ENCODE data around the gene PNPLA7.
A peak's percentile ranks its signal among the peaks of the same experiment; 100 is the strongest.
"Not testable (repeated sequence)": the region's sequence is repeated elsewhere in the genome, so short reads cannot be mapped to it uniquely, and the experiment has no call there.

Gene PNPLA7

DNA sequence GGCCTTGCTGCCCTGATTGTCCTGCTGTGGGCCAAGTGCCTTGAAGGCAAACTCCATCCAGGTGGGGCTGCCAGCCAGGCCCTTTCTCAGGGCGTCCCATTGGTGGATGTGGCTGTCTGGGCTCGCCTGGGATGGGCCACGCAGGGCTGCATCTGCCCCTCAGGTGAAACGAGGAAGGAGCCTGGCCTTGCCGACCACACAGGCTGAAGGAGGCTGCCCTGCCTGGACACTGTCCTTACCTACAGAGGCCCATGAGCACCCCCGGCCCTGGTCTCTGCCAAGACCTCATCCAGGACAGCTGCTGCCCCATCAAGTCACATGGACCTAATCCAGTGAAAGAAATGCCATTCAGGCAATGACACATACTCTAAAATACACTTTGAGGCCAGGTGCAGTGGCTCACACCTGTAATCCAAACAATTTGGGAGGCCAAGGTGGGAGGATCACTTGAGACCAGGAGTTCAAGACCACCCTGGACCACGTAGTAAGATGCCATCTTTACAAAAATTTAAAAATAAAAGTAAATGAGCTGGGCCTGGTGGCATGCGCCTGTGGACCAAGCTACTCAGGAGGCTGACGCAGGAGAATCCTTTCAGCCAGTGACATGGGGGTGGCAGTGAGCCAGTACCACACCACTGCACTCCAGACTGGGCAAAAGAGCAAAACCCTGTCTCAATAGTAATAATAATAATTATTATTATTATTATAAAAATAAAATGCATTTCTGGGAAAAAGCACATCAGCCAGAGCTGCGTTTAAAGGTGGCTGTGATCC is 33.9 kb downstream of the PNPLA7 start:
- FAIRE-seq (no peak), DNase-seq (ENCODE audit: insufficient read length) (peak; percentile 13)
- TF ChIP-seq TAF1 (IDR thresholded peaks at IDR 0.05; ENCODE audit: borderline replicate concordance, low read depth, low read length) (no peak), POLR2AphosphoS5 (IDR thresholded peaks at IDR 0.05; ENCODE audit: low read depth, low read length) (no peak), POLR2A (IDR thresholded peaks at IDR 0.05; ENCODE audit: low read depth, low read length) (no peak)

DNA sequence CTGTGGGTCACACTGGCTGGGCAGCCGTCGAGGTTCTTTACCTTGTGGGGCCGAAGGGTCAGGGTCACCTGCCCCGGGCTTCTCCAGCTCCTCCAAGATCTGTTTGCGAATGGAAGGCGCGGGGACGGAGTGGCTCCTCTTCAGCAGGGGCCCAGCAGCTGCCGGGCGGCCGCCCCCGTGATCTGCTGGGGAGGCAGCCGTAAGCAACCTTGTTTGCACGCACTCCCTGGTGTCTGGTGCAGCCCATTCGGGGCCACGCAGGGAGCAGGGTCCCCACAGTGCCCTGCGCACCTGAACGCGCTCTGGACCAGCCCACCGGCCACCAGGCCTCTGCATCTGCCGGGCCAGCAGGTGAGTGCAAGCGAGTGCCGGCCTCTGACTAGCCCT is 34.9 kb downstream of the PNPLA7 start:
- FAIRE-seq, result no peak
- DNase-seq (ENCODE audit: insufficient read length), result no peak
- no peak for TF ChIP-seq POLR2A (IDR thresholded peaks at IDR 0.05; ENCODE audit: low read depth, low read length)

DNA sequence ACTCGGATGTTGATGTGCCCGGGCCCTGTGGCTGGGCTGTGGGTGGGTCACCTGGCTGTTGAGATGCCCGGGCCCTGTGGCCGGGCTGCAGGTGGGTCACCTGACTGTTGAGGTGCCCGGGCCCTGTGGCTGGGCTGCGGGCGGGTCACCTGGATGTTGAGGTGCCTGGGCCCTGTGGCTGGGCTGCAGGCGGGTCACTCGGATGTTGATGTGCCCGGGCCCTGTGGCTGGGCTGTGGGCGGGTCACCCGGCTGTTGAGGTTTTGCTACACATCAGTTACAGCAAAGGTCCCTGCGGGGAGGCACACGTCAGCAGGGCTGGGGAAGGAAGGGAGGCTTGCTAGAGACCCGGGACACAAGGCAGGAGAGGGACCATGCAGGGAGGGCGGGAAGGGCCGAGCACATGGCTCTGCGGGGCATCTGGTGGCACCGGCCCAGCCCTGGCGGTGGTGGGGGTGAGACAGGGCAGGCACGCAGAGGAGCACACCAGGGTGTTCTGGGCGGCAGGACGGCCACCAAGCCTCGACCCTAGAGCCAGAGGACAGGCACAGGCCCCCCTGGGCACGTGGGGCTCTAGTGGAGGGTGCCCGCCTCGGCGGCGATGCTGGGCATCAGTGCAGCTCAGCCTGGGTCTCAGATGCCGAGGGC is 35.4 kb downstream of the PNPLA7 start:
- TF ChIP-seq POLR2AphosphoS5 (IDR thresholded peaks at IDR 0.05; ENCODE audit: low read depth, low read length) (no peak), POLR2A (IDR thresholded peaks at IDR 0.05; ENCODE audit: low read depth, low read length) (no peak), TAF1 (IDR thresholded peaks at IDR 0.05; ENCODE audit: borderline replicate concordance, low read depth, low read length) (no peak)
- no peak for FAIRE-seq
- DNase-seq (ENCODE audit: insufficient read length), result peak; percentile 15

DNA sequence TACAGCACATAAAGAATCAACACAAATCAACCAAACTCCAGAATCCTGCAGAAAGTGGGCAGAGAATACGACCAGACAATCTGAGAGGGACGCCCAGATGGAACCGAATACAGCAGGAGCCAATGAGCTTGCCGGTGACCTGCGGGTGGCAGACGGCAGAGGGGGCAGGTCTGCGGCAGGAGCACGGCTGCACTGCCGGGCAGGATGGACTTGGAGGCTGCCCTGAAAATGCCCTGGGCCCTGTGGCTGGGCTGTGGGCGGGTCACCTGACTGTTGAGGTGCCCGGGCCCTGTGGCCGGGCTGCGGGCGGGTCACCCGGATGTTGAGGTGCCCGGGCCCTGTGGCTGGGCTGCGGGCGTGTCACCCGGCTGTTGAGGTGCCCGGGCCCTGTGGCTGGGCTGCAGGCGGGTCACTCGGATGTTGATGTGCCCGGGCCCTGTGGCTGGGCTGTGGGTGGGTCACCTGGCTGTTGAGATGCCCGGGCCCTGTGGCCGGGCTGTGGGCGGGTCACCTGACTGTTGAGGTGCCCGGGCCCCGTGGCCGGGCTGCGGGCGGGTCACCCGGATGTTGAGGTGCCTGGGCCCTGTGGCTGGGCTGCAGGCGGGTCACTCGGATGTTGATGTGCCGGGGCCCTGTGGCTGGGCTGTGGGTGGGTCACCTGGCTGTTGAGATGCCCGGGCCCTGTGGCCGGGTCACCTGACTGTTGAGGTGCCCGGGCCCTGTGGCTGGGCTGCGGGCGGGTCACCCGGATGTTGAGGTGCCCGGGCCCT is 36.2 kb downstream of the PNPLA7 start:
- FAIRE-seq, result not testable (repeated sequence)
- peak; percentile 17 for DNase-seq (ENCODE audit: insufficient read length)

DNA sequence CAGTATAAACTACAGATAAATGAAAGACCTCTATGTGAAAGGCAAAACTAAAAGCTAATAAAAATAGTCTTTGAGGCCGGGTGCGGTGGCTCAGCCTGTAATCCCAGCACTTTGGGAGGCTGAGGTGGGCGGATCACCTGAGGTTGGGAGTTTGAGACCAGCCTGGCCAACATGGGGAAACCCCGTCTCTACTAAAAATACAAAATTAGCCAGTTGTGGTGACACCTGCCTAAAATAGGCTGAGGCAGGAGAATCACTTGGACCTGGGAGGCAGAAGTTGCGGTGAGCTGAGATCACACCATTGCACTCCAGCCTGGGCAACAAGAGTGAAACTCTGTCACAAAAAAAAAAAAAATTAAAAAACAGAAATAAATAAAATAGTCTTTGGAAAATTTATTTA is 37.1 kb downstream of the PNPLA7 start:
- FAIRE-seq; DNase-seq (ENCODE audit: insufficient read length): not testable (repeated sequence)

DNA sequence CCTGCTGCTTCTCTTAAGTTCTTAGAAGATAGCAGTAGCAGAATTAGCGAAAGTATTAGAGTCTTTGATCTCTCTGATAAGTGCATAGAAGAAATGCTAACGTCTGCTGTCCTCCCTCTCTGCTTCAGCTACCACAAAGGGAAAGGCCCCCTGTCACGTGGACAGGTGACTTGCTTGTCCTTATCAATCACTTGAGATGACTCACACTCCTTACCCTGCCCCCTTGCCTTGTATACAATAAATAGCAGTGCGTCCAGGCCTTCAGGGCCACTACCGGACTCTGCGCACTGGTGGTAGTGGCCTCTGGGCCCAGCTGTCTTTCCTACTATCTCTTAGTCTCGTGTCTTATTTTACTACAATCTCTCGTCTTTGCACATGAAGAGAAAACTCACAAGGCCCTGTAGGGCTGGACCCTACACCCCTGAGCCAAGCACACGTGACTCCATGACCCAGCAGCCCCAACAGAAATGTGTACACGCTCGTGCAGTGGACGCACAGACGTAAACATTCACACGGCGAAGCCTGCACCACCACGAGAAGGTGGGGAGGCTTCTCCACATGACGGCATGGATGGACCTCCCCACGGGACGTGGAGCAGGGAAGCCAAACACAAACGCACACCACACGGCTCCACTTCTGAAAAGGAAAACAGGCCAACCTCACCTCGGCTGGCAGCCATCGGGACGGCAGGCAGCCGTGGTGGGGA is 38.3 kb downstream of the PNPLA7 start:
- FAIRE-seq, result no peak
- no peak for DNase-seq (ENCODE audit: insufficient read length)
- no peak for TF ChIP-seq POLR2AphosphoS5 (IDR thresholded peaks at IDR 0.05; ENCODE audit: low read depth, low read length)
- no peak for TF ChIP-seq POLR2A (IDR thresholded peaks at IDR 0.05; ENCODE audit: low read depth, low read length)
- no peak for TF ChIP-seq TAF1 (IDR thresholded peaks at IDR 0.05; ENCODE audit: borderline replicate concordance, low read depth, low read length)

DNA sequence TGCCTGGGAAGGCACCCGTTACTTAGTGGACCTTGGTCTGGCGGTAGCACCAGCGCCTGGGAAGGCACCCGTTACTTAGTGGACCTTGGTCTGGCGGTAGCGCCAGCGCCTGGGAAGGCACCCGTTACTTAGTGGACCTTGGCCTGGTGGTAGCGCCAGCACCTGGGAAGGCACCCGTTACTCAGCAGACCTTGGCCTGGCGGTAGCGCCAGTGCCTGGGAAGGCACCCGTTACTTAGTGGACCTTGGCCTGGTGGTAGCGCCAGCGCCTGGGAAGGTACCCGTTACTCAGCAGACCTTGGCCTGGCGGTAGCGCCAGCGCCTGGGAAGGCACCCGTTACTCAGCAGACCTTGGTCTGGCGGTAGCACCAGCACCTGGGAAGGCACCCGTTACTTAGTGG is 39.1 kb downstream of the PNPLA7 start:
- FAIRE-seq; DNase-seq (ENCODE audit: insufficient read length): not testable (repeated sequence)

DNA sequence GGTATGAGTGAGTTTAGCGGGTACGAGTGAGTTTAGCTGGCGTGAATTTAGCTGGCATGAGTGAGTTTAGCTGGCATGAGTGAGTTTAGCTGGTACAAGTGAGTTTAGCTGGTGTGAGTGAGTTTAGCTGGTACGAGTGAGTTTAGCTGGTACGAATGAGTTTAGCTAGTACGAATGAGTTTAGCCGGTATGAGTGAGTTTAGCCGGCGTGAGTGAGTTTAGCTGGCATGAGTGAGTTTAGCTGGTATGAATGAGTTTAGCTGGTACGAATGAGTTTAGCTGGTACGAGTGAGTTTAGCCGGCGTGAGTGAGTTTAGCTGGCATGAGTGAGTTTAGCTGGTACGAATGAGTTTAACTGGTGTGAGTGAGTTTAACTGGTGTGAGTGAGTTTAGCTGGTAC is 41.0 kb downstream of the PNPLA7 start:
- FAIRE-seq (no peak), DNase-seq (ENCODE audit: insufficient read length) (no peak)
- TF ChIP-seq TAF1 (IDR thresholded peaks at IDR 0.05; ENCODE audit: borderline replicate concordance, low read depth, low read length) (no peak), POLR2AphosphoS5 (IDR thresholded peaks at IDR 0.05; ENCODE audit: low read depth, low read length) (no peak), POLR2A (IDR thresholded peaks at IDR 0.05; ENCODE audit: low read depth, low read length) (no peak)

DNA sequence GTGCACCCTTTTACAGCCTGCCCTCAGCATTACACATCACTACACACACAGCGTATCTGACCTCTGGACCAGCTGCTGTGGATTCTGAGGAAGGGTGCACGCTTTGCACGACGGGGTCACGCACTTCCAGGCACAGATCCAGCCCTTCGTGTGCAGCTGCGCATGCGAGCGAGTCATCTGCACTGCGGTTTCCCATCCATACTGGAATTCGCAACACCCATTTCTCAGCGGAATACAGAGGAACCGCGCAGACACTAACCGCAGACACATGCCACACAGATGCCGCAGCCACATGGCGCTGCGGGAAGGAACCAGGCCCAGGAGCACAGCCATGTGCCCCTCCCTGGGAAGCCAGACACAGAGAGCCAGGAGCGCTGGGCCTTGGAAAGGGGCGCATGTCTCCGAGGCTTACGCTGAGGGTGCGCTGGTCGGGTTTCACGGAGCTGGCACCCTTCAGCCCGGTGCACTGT is 43.5 kb downstream of the PNPLA7 start:
- TF ChIP-seq TAF1 (IDR thresholded peaks at IDR 0.05; ENCODE audit: borderline replicate concordance, low read depth, low read length) (no peak), POLR2AphosphoS5 (IDR thresholded peaks at IDR 0.05; ENCODE audit: low read depth, low read length) (no peak), POLR2A (IDR thresholded peaks at IDR 0.05; ENCODE audit: low read depth, low read length) (no peak)
- DNase-seq (ENCODE audit: insufficient read length) (no peak), FAIRE-seq (no peak)

DNA sequence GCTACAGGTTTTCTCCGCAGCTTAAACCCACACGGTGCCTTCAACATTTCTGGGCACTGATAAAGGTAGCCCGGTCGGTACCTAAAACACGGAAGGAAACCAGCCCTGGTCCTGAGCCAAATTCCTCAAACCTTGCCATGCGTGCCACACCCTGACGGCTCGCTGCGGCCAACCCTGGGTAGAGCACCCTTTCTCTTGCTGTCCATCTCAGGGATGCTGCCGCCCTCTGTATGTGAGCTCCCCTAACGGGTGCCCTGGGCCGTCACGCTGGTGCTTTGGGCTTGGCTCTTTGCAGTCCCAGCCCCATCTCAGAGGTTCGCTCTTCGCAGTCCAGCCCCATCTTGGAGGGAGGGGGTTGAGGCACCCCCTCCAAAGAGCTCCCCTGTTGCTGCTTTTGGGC is 43.9 kb downstream of the PNPLA7 start:
- TF ChIP-seq POLR2AphosphoS5 (IDR thresholded peaks at IDR 0.05; ENCODE audit: low read depth, low read length) (no peak), POLR2A (IDR thresholded peaks at IDR 0.05; ENCODE audit: low read depth, low read length) (no peak), TAF1 (IDR thresholded peaks at IDR 0.05; ENCODE audit: borderline replicate concordance, low read depth, low read length) (no peak)
- FAIRE-seq (no peak), DNase-seq (ENCODE audit: insufficient read length) (no peak)

DNA sequence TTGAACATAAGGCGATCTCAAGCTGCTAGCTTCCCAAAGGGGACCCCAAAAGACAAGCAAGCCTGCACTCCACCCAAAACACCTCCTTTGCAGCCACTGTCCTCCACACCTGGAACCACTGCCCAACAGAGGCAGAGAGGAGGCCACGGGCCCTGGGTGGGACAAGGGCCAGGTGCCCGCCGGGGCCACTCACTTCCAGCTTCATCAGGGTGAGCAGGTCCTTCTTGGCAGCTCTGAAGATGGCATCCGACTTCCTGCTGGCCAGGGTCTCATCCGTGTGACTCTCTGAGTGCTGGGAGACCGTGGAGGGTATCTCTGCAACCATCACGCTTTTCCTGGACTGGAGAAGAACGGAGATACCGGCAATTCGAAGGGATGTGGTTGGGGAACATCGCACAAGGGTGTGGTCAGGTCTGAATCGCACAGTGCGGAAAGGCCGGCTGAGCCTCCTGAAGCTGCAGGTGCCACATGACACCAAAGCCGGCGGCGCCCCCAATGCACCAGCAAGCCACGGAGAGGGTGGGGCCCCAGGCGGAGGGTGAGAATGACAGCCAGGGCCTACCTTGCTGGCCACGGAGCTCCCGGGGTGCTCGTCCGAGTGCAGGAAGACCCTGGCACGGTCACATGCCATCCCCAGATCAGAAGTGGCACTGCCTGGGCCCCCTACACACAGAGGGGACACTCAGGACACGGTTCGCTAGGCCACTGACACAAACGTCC is 44.6 kb downstream of the PNPLA7 start:
- FAIRE-seq (no peak), DNase-seq (ENCODE audit: insufficient read length) (no peak)
- TF ChIP-seq POLR2AphosphoS5 (IDR thresholded peaks at IDR 0.05; ENCODE audit: low read depth, low read length), result no peak
- TF ChIP-seq POLR2A (IDR thresholded peaks at IDR 0.05; ENCODE audit: low read depth, low read length), result no peak
- no peak for TF ChIP-seq TAF1 (IDR thresholded peaks at IDR 0.05; ENCODE audit: borderline replicate concordance, low read depth, low read length)

Data from GM12892 (cell line).